Activated CD4-positive, CD25-positive, alpha-beta regulatory T cell treated with anti-CD3 and anti-CD28 coated beads, Interleukin-2, amount 50 U/mL, for 24 hours (primary cell): ENCODE measurements around the gene CLCA1.
A peak's percentile ranks its signal among the peaks of the same experiment; 100 is the strongest.

Source experiments
- ATAC-seq, 2 donors: fragments of 150-1000 bp; cut with Tn5 transposase; one replicate each; pipeline ENCODE4 v1.10.0; 2021; ENCODE audit warnings: mild to moderate bottlenecking in 1 of 2, moderate library complexity in 1 of 2

CLCA1 gene

GRCh38 chr1:86468501-86468977 lies at the start of gene CLCA1:
CLCA1 (plus strand) TSS chr1:86468927; CDS start chr1:86468972, 45 bp downstream.
- no peak for ATAC-seq

- ATAC-seq: peak; percentile 43 to 69
Observed at GRCh38 chr1:86419277-86419903, 49.3 kb upstream of the CLCA1 start.

GRCh38 chr1:86421601-86422280 lies 47.0 kb upstream of the CLCA1 start:
- ATAC-seq: no peak

GRCh38 chr1:86423473-86423872 lies 45.3 kb upstream of the CLCA1 start:
- ATAC-seq: no peak

- ATAC-seq: no peak
Observed at GRCh38 chr1:86423873-86424272, 44.9 kb upstream of the CLCA1 start, which contains the start of gene CLCA2. CLCA2 (plus strand) TSS chr1:86424171; CDS start chr1:86424248, 77 bp downstream.

GRCh38 chr1:86429122-86429725 lies 39.5 kb upstream of the CLCA1 start:
- no peak for ATAC-seq

- ATAC-seq: peak; percentile 32 to 51
Observed at GRCh38 chr1:86429835-86430234, 38.9 kb upstream of the CLCA1 start.

- no peak for ATAC-seq
Observed at GRCh38 chr1:86430376-86430775, 38.4 kb upstream of the CLCA1 start.

- no peak for ATAC-seq
Observed at GRCh38 chr1:86434059-86434458, 34.7 kb upstream of the CLCA1 start.

- no peak for ATAC-seq
Observed at GRCh38 chr1:86435327-86435726, 33.4 kb upstream of the CLCA1 start.

GRCh38 chr1:86436041-86436440 lies 32.7 kb upstream of the CLCA1 start:
- ATAC-seq: no peak

- no peak for ATAC-seq
Observed at GRCh38 chr1:86441581-86441980, 27.1 kb upstream of the CLCA1 start.

GRCh38 chr1:86441997-86442396 lies 26.7 kb upstream of the CLCA1 start:
- ATAC-seq: no peak

- no peak for ATAC-seq
Observed at GRCh38 chr1:86445919-86446318, 22.8 kb upstream of the CLCA1 start.

GRCh38 chr1:86447198-86447790 lies 21.4 kb upstream of the CLCA1 start:
- ATAC-seq: no peak

GRCh38 chr1:86448670-86449069 lies 20.1 kb upstream of the CLCA1 start:
- ATAC-seq: no peak

- no peak for ATAC-seq
Observed at GRCh38 chr1:86449103-86449502, 19.6 kb upstream of the CLCA1 start.

GRCh38 chr1:86450847-86451246 lies 17.9 kb upstream of the CLCA1 start:
- no peak for ATAC-seq

GRCh38 chr1:86453664-86454063 lies 15.1 kb upstream of the CLCA1 start:
- no peak for ATAC-seq

- no peak for ATAC-seq
Observed at GRCh38 chr1:86455073-86455472, 13.7 kb upstream of the CLCA1 start.

- no peak for ATAC-seq
Observed at GRCh38 chr1:86460998-86461397, 7.7 kb upstream of the CLCA1 start.

- no peak for ATAC-seq
Observed at GRCh38 chr1:86461482-86461881, 7.2 kb upstream of the CLCA1 start.

- ATAC-seq: no peak
Observed at GRCh38 chr1:86464819-86465218, 3.9 kb upstream of the CLCA1 start.
